NT2/D1 (cell line): ENCODE results near the gene TMEM53.

Experiments
- YY1 ChIP-seq: IDR thresholded peaks from 2 replicates; pipeline ENCODE4 v1.6.1; 2011; ENCODE audit not compliant: insufficient read length, insufficient read depth
- ZNF274 ChIP-seq: IDR thresholded peaks from 2 replicates; pipeline ENCODE4 v1.6.1; 2011; ENCODE audit warnings: mild to moderate bottlenecking, low read depth, low read length

DNA sequence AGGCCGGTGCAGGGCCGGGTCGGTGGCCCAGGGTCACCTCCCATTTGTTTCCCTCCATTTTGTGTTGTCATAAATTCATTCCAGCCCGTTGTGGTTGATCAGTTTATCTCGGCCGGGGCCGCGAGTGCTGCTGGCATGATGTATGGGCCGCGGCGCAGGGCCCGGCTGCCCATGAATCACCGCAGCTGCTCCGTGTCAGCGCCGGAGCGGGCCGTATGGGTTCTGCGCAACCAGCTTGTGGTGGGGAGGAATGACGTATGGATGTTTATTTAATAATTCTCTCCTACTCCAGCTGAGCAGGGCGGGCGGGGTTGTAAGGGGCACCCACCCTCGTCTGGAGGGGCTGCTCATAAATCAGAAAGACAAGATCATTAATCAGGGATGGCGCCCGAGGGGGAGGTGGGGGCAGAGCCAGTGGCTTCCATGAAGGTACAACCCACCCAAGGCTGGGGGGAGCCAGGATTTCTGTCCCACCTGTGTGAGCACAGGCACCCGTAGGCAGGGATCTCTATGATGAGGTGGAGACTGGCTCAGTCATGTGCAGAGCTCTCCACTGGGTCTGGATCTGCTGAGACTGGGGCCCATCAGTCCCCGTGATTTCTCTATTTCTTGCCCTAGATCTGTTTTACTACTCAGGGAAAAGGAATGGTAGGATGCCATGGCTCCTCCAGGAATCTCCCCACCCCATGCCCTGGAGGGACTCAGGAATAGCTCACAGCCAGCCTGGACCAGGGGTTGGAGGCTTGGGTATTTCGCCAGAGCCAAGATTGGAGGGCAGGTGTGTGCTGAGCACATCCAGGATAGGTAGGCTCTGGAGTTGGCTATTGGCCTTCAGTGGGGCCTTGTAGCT is 27.8 kb downstream of the TMEM53 start:
- TF ChIP-seq ZNF274 (no peak), YY1 (no peak)
